Measurements from ENCODE around the gene PKHD1. TPM values are rescaled to one million over a fixed set of nuclear protein-coding genes. Genes with fewer than 3 reads are reported as not detected.

PKHD1 gene
- total and polyA plus RNA-seq, 12 donors = 0.03 to 0.22 (median 0.09) TPM; not detected in 3

DNA sequence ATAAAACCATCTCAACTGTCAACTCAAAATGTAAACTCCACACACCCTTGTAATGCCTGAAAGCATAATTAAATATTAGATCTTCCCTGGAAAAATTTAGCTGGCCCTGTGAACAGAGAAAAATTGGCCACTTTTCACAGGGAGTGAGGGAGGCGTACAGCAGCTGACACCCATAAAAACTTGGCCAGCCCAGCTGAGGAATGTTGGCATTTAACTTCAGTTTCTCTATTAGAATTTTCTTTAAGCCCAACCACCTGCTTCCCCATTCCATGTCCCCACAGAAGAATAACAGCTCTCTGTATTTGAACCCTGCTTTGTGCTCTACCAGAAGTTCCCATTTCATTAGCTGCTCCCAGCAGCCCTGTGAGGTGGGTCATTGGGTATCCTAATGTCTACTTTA lies 41.0 kb downstream of the PKHD1 start:
- Histone ChIP-seq H3K27me3 (no peaks in the 10 kb centered on the region), H3K4me3 (no peak overlapping the region), H3K36me3 (replicated peaks in 1 of 2) (no peaks in the 10 kb centered on the region), H3K4me1 (replicated peaks in 1 of 2) (no peaks in the 10 kb centered on the region), H3K9me3 (replicated peaks in 1 of 3) (no peaks in the 10 kb centered on the region), H3K27ac (no peak overlapping the region)
- no peak for DNase-seq
- no peak for TF ChIP-seq POLR2A (IDR thresholded peaks at IDR 0.05)
- TF ChIP-seq, protein P1, sequence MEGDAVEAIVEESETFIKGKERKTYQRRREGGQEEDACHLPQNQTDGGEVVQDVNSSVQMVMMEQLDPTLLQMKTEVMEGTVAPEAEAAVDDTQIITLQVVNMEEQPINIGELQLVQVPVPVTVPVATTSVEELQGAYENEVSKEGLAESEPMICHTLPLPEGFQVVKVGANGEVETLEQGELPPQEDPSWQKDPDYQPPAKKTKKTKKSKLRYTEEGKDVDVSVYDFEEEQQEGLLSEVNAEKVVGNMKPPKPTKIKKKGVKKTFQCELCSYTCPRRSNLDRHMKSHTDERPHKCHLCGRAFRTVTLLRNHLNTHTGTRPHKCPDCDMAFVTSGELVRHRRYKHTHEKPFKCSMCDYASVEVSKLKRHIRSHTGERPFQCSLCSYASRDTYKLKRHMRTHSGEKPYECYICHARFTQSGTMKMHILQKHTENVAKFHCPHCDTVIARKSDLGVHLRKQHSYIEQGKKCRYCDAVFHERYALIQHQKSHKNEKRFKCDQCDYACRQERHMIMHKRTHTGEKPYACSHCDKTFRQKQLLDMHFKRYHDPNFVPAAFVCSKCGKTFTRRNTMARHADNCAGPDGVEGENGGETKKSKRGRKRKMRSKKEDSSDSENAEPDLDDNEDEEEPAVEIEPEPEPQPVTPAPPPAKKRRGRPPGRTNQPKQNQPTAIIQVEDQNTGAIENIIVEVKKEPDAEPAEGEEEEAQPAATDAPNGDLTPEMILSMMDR (IDR thresholded peaks at IDR 0.05) = no peak
- intact Hi-C loops (cut with DNase I) = no loop called here
- 0 to 71% (median 4%) methylated on average over 1 of the region's 1 CpG for WGBS, 4 donors

GRCh38 chr6:52045481-52045880 lies 41.9 kb downstream of the PKHD1 start:
- H3K27me3 ChIP-seq = no peaks in the 10 kb centered on the region
- DNase-seq = no peak
- no peak overlapping the region for H3K4me3 ChIP-seq
- 38 to 53% (median 46%) methylated on average over 1 of the region's 1 CpG for WGBS, 4 donors
- no peaks in the 10 kb centered on the region for H3K4me1 ChIP-seq (replicated peaks in 1 of 2)
- no peaks in the 10 kb centered on the region for H3K9me3 ChIP-seq (replicated peaks in 1 of 3)
- H3K36me3 ChIP-seq (replicated peaks in 1 of 2) = no peaks in the 10 kb centered on the region
- TF ChIP-seq, protein P1 (IDR thresholded peaks at IDR 0.05) = no peak
- no peak for TF ChIP-seq POLR2A (IDR thresholded peaks at IDR 0.05)
- H3K27ac ChIP-seq = no peak overlapping the region
- intact Hi-C loops (cut with DNase I) = no loop called here

GRCh38 chr6:52045033-52045432 lies 42.4 kb downstream of the PKHD1 start:
- TF ChIP-seq, protein P1 (IDR thresholded peaks at IDR 0.05) = no peak
- TF ChIP-seq POLR2A (IDR thresholded peaks at IDR 0.05) = no peak
- no peak overlapping the region for H3K4me3 ChIP-seq
- no peaks in the 10 kb centered on the region for H3K36me3 ChIP-seq (replicated peaks in 1 of 2)
- H3K4me1 ChIP-seq (replicated peaks in 1 of 2) = no peaks in the 10 kb centered on the region
- intact Hi-C loops (cut with DNase I) = no loop called here
- H3K27me3 ChIP-seq = no peaks in the 10 kb centered on the region
- no peak for DNase-seq
- 69 to 79% (median 73%) methylated on average over 5 of the region's 5 CpGs for WGBS, 4 donors
- no peaks in the 10 kb centered on the region for H3K9me3 ChIP-seq (replicated peaks in 1 of 3)
- H3K27ac ChIP-seq = no peak overlapping the region

- no peak for DNase-seq
- no peak for TF ChIP-seq POLR2A (IDR thresholded peaks at IDR 0.05)
- TF ChIP-seq, protein P1 (IDR thresholded peaks at IDR 0.05) = no peak
- intact Hi-C loops (cut with DNase I) = no loop called here
- 66 to 88% (median 76%) methylated on average over 2 of the region's 2 CpGs for WGBS, 4 donors
- Histone ChIP-seq H3K27ac (no peak overlapping the region), H3K36me3 (replicated peaks in 1 of 2) (no peaks in the 10 kb centered on the region), H3K4me3 (no peak overlapping the region), H3K27me3 (no peaks in the 10 kb centered on the region), H3K4me1 (replicated peaks in 1 of 2) (no peaks in the 10 kb centered on the region), H3K9me3 (replicated peaks in 1 of 3) (no peaks in the 10 kb centered on the region)
Observed at GRCh38 chr6:52042141-52042885, 45.1 kb downstream of the PKHD1 start.

Measured in adrenal gland (tissue), 12 donors.